ENCODE measurements around the gene IFT88.
A peak's percentile ranks its signal among the peaks of the same experiment; 100 is the strongest.

IFT88 gene

DNA sequence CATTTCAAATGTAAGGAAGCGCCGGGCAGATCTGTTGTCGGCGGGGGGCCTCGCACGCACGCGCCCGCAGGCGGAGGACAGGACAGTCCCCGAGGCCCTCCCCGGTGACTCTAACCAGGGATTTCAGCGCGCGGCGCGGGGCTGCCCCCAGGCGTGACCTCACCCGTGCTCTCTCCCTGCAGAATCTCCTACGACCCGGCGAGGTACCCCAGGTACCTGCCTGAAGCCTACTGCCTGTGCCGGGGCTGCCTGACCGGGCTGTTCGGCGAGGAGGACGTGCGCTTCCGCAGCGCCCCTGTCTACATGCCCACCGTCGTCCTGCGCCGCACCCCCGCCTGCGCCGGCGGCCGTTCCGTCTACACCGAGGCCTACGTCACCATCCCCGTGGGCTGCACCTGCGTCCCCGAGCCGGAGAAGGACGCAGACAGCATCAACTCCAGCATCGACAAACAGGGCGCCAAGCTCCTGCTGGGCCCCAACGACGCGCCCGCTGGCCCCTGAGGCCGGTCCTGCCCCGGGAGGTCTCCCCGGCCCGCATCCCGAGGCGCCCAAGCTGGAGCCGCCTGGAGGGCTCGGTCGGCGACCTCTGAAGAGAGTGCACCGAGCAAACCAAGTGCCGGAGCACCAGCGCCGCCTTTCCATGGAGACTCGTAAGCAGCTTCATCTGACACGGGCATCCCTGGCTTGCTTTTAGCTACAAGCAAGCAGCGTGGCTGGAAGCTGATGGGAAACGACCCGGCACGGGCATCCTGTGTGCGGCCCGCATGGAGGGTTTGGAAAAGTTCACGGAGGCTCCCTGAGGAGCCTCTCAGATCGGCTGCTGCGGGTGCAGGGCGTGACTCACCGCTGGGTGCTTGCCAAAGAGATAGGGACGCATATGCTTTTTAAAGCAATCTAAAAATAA is 154.7 kb downstream of the IFT88 start:
- Histone ChIP-seq H3K4me3 (ENCODE audit: low read depth, low read length) (peak overlapping the region; percentile 27), H2AFZ (ENCODE audit: low read length, unreplicated experiment) (no peak overlapping the region), H3K36me3 (ENCODE audit: insufficient read depth, low read length) (no peaks in the 10 kb centered on the region), H3K27me3 (ENCODE audit: insufficient read depth, low read length) (no peaks in the 10 kb centered on the region), H3K27ac (ENCODE audit: low read depth, low read length) (no peak overlapping the region), H3K4me1 (ENCODE audit: control insufficient read depth, insufficient read depth, low read length, unreplicated experiment) (peaks cover 7% of the 10 kb centered on the region), H3K79me2 (ENCODE audit: control insufficient read depth, insufficient read depth, low read length, unreplicated experiment) (no peaks in the 10 kb centered on the region)

DNA sequence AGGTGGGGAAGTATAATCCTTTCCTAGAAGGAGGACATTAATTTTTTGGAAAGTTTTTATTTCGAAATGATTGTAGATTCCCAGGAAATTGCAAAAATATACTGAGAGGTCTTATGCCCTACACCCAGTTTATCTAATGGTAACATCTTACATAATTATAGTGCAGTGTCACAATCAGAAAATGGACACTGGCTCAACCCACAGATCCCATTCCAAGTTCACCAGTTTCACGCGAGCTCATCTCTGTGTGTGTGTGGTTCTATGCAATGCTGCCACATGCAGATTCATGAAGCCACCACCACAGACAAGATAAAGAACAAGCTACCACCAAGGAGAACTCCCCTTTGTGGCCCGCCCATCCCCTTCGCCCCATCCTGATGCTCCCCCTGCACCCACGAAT is 160.9 kb downstream of the IFT88 start:
- Histone ChIP-seq H3K36me3 (ENCODE audit: insufficient read depth, low read length) (no peaks in the 10 kb centered on the region), H3K4me1 (ENCODE audit: control insufficient read depth, insufficient read depth, low read length, unreplicated experiment) (no peaks in the 10 kb centered on the region), H3K27me3 (ENCODE audit: insufficient read depth, low read length) (no peaks in the 10 kb centered on the region), H3K79me2 (ENCODE audit: control insufficient read depth, insufficient read depth, low read length, unreplicated experiment) (no peaks in the 10 kb centered on the region), H3K4me3 (ENCODE audit: low read depth, low read length) (no peak overlapping the region), H2AFZ (ENCODE audit: low read length, unreplicated experiment) (no peak overlapping the region), H3K27ac (ENCODE audit: low read depth, low read length) (no peak overlapping the region)

DNA sequence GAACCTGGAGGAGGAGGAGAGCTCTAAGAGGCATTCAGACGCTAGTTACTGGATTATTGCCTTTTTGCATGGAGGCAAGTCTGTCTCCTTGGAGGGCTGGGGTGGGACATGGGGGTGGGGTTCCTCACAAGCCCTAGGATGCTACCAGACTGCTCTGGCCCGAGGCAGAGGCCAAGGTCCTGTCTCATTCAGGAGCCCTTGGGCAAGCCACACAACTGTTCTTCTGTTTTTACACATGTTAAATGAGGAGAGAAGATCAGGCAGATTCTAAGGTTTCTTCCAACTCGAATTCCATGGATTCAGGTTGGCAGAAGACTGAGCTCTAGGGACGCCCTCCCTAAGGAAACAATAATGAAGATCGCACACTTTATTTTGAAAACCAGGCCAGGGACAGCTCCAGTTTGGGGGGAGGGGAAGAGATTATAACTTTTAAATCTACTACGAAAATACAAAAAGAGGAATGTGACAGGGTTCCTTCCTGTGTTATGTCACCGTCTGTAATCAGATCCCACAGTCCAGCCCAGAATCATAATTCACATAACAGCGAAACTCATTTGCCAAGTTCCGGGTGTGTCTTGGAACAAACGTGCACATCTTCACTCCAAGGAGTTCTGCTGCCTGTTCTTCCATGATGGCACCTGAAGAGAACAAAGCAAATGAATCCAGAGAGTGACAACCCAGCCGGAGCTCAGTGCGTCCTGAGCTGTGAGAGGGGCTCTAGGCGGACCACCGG is 161.8 kb downstream of the IFT88 start:
- Histone ChIP-seq H3K79me2 (ENCODE audit: control insufficient read depth, insufficient read depth, low read length, unreplicated experiment) (no peaks in the 10 kb centered on the region), H3K27me3 (ENCODE audit: insufficient read depth, low read length) (no peaks in the 10 kb centered on the region), H2AFZ (ENCODE audit: low read length, unreplicated experiment) (no peak overlapping the region), H3K36me3 (ENCODE audit: insufficient read depth, low read length) (no peaks in the 10 kb centered on the region), H3K4me1 (ENCODE audit: control insufficient read depth, insufficient read depth, low read length, unreplicated experiment) (no peaks in the 10 kb centered on the region), H3K4me3 (ENCODE audit: low read depth, low read length) (no peak overlapping the region), H3K27ac (ENCODE audit: low read depth, low read length) (no peak overlapping the region)

DNA sequence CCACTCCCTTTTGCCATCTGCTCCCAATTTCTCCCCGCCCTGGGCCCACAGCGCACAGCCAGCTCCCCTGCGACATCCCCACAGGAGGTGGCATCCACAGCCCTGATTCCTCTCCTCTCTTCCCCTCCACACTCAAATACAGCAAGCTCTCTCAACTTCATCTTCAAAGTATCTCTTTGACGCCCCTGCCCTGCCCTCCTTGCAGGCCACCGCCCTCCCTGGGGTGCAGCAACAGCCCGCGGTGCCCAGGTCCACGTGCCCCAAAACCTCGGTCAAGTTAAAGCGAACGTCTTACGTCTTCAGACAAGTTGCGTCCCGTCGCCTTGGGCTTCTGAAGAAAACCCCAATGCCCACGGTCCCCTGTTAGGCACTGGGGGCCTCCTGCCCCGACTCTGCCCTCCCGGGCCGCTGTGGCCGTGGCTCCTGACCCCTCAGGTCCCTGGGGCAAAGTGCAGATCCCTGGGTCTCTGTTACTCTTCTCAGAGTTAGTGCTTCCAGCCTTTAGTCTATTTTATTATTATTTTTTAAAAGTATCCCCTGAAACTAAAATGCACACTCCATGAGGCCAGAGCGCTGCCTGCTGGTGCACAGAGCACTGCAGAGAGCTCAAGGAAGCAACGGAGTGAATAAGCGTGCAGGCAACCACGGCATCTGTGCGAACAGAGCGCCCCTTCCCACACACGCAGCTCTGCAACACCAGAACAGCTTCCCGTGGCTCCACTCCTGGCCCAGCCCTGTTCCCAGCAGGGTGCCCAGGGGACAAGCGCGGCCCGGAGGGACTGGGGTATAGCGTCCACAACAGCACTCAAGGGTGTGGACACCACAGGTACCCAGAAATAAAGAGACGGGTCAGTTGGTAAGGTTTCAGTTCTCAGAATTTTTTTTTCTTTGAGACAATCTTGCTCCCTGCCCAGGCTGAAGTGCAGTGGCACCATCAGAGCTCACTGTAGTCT is 163.0 kb downstream of the IFT88 start:
- no peaks in the 10 kb centered on the region for H3K79me2 ChIP-seq (ENCODE audit: control insufficient read depth, insufficient read depth, low read length, unreplicated experiment)
- H3K27ac ChIP-seq (ENCODE audit: low read depth, low read length) = no peak overlapping the region
- H3K27me3 ChIP-seq (ENCODE audit: insufficient read depth, low read length) = no peaks in the 10 kb centered on the region
- no peak overlapping the region for H2AFZ ChIP-seq (ENCODE audit: low read length, unreplicated experiment)
- H3K4me3 ChIP-seq (ENCODE audit: low read depth, low read length) = no peak overlapping the region
- no peaks in the 10 kb centered on the region for H3K4me1 ChIP-seq (ENCODE audit: control insufficient read depth, insufficient read depth, low read length, unreplicated experiment)
- no peaks in the 10 kb centered on the region for H3K36me3 ChIP-seq (ENCODE audit: insufficient read depth, low read length)

DNA sequence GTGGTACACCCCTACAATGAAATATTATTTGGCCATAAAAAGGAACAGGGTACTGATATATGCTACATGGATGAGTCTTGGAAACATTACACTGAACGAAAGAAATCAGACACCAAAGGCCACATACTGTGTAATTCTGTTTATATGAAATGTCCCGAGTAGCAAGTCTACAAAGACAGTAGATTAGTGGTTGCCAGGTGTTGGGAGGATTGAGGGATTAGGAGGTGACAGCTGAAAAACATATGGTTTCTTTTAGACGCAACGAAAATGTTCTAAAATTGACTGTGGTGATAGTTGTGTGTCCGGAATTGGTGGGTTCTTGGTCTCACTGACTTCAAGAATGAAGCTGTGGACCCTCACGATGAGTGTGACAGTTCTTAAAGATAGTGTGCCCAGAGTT is 171.7 kb downstream of the IFT88 start:
- Histone ChIP-seq H3K79me2 (ENCODE audit: control insufficient read depth, insufficient read depth, low read length, unreplicated experiment) (no peaks in the 10 kb centered on the region), H3K36me3 (ENCODE audit: insufficient read depth, low read length) (peaks cover 4% of the 10 kb centered on the region; the same call in 1 of the 2 replicates), H2AFZ (ENCODE audit: low read length, unreplicated experiment) (no peak overlapping the region), H3K4me1 (ENCODE audit: control insufficient read depth, insufficient read depth, low read length, unreplicated experiment) (no peaks in the 10 kb centered on the region), H3K4me3 (ENCODE audit: low read depth, low read length) (no peak overlapping the region), H3K27me3 (ENCODE audit: insufficient read depth, low read length) (no peaks in the 10 kb centered on the region), H3K27ac (ENCODE audit: low read depth, low read length) (no peak overlapping the region)

DNA sequence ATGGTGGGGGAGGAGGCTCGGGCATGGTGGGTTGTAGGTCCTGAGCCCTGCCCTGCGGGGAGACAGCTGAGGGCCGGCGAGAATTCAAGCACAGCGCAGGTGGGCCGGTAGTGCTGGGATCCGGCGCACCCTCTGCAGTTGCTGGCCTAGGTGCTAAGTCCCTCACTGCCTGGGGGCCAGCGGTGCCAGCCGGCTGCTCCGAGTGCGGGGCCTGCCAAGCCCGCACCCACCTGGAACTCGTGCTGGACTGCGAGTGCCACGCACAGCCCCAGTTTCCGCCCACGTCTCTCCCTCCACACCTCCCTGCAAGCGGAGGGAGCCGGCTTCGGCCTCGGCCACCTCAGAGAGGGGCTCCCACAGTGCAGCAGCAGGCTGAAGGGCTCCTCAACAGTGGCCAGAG is 173.1 kb downstream of the IFT88 start:
- no peak overlapping the region for H2AFZ ChIP-seq (ENCODE audit: low read length, unreplicated experiment)
- peaks cover 4% of the 10 kb centered on the region; the same call in 1 of the 2 replicates for H3K36me3 ChIP-seq (ENCODE audit: insufficient read depth, low read length)
- no peak overlapping the region for H3K4me3 ChIP-seq (ENCODE audit: low read depth, low read length)
- H3K79me2 ChIP-seq (ENCODE audit: control insufficient read depth, insufficient read depth, low read length, unreplicated experiment) = no peaks in the 10 kb centered on the region
- H3K27ac ChIP-seq (ENCODE audit: low read depth, low read length) = no peak overlapping the region
- no peaks in the 10 kb centered on the region for H3K4me1 ChIP-seq (ENCODE audit: control insufficient read depth, insufficient read depth, low read length, unreplicated experiment)
- no peaks in the 10 kb centered on the region for H3K27me3 ChIP-seq (ENCODE audit: insufficient read depth, low read length)
